Measurements from ENCODE around the gene RHEB.

Gene RHEB

GRCh38 chr7:151503902-151504714 is 15.6 kb downstream of the RHEB start:
- DNase-seq (ENCODE audit: low spot score) = peak; percentile 31

- DNase-seq (ENCODE audit: low spot score) = no peak
Observed at GRCh38 chr7:151501676-151502075, 18.0 kb downstream of the RHEB start.

- no peak for DNase-seq (ENCODE audit: low spot score)
Observed at GRCh38 chr7:151498495-151498894, 21.2 kb downstream of the RHEB start.

GRCh38 chr7:151497306-151497871 is 22.3 kb downstream of the RHEB start:
- DNase-seq (ENCODE audit: low spot score) = no peak

- DNase-seq (ENCODE audit: low spot score) = no peak
Observed at GRCh38 chr7:151495360-151495759, 24.3 kb downstream of the RHEB start.

GRCh38 chr7:151494298-151495284 is 25.1 kb downstream of the RHEB start:
- no peak for DNase-seq (ENCODE audit: low spot score)

GRCh38 chr7:151493083-151493482 is 26.6 kb downstream of the RHEB start:
- DNase-seq (ENCODE audit: low spot score) = no peak

- DNase-seq (ENCODE audit: low spot score) = peak; percentile 82
Observed at GRCh38 chr7:151491859-151492258, 27.8 kb downstream of the RHEB start.

GRCh38 chr7:151490456-151491105 is 29.1 kb downstream of the RHEB start:
- DNase-seq (ENCODE audit: low spot score) = no peak

GRCh38 chr7:151489498-151489897 is 30.2 kb downstream of the RHEB start:
- DNase-seq (ENCODE audit: low spot score) = no peak

- no peak for DNase-seq (ENCODE audit: low spot score)
Observed at GRCh38 chr7:151488096-151488495, 31.6 kb downstream of the RHEB start.

- no peak for DNase-seq (ENCODE audit: low spot score)
Observed at GRCh38 chr7:151487228-151487627, 32.5 kb downstream of the RHEB start.

- no peak for DNase-seq (ENCODE audit: low spot score)
Observed at GRCh38 chr7:151486074-151486473, 33.6 kb downstream of the RHEB start.

- peak; percentile 55 for DNase-seq (ENCODE audit: low spot score)
Observed at GRCh38 chr7:151484971-151485707, 34.6 kb downstream of the RHEB start.

GRCh38 chr7:151483711-151483983 is 36.0 kb downstream of the RHEB start:
- no peak for DNase-seq (ENCODE audit: low spot score)

- DNase-seq (ENCODE audit: low spot score) = no peak
Observed at GRCh38 chr7:151482883-151483710, 36.6 kb downstream of the RHEB start.

- DNase-seq (ENCODE audit: low spot score) = no peak
Observed at GRCh38 chr7:151481650-151482505, 37.8 kb downstream of the RHEB start.

- DNase-seq (ENCODE audit: low spot score) = no peak
Observed at GRCh38 chr7:151477867-151478266, 41.8 kb downstream of the RHEB start.

- no peak for DNase-seq (ENCODE audit: low spot score)
Observed at GRCh38 chr7:151472644-151473380, 46.9 kb downstream of the RHEB start.

All from hepatic stellate cell (primary cell).